ENCODE results near the gene HELZ2.

HELZ2 gene

GRCh38 chr20:63537525-63538203 is 36.4 kb downstream of the HELZ2 start (continued):
- no peak for TF ChIP-seq AEBP2 (tag by site-specific recombination; IDR thresholded peaks at IDR 0.05; ENCODE audit: borderline replicate concordance)
- no peak for TF ChIP-seq ZNF658 (tag by site-specific recombination; IDR thresholded peaks at IDR 0.05)
- TF ChIP-seq SP7 (tag by site-specific recombination; IDR thresholded peaks at IDR 0.05): peak; percentile 86
- TF ChIP-seq ZBTB8A (tag by site-specific recombination; IDR thresholded peaks at IDR 0.05): peak; percentile 93
- TF ChIP-seq ZNF37A (tag by site-specific recombination; IDR thresholded peaks at IDR 0.05): no peak
- no peak for TF ChIP-seq ZNF114 (tag by site-specific recombination; IDR thresholded peaks at IDR 0.05)
- no peak for TF ChIP-seq ZBTB1 (tag by site-specific recombination; IDR thresholded peaks at IDR 0.05)
- TF ChIP-seq ZBTB6 (tag by site-specific recombination; IDR thresholded peaks at IDR 0.05): no peak
- TF ChIP-seq ZBTB7A (tag by site-specific recombination; IDR thresholded peaks at IDR 0.05; ENCODE audit: low read depth): peak; percentile 94
- no peak for TF ChIP-seq ZNF274 (IDR thresholded peaks at IDR 0.05; ENCODE audit: low read length)
- no peak for TF ChIP-seq ZNF274 (tag by site-specific recombination; IDR thresholded peaks at IDR 0.05; ENCODE audit: borderline replicate concordance)
- peak; percentile 95 for TF ChIP-seq PATZ1 (tag by site-specific recombination; IDR thresholded peaks at IDR 0.05)
- TF ChIP-seq KLF10 (tag by site-specific recombination; IDR thresholded peaks at IDR 0.05): peak; percentile 62; the same call in 1 of the 2 replicates
- TF ChIP-seq ZNF704 (tag by site-specific recombination; IDR thresholded peaks at IDR 0.05): no peak
- TF ChIP-seq ZNF302 (tag by site-specific recombination; IDR thresholded peaks at IDR 0.05; ENCODE audit: low read depth): no peak
- no peak for TF ChIP-seq REPIN1 (tag by site-specific recombination; IDR thresholded peaks at IDR 0.05; ENCODE audit: low read depth)
- no peak for TF ChIP-seq ZNF214 (tag by site-specific recombination; IDR thresholded peaks at IDR 0.05; ENCODE audit: borderline replicate concordance)
- no peak for TF ChIP-seq ZNF19 (tag by site-specific recombination; IDR thresholded peaks at IDR 0.05; ENCODE audit: low read depth)
- peak; percentile 95 for TF ChIP-seq KLF17 (tag by site-specific recombination; IDR thresholded peaks at IDR 0.05)
- TF ChIP-seq ZNF692 (tag by site-specific recombination; IDR thresholded peaks at IDR 0.05): peak; percentile 81
- no peak for TF ChIP-seq ZNF433 (tag by site-specific recombination; IDR thresholded peaks at IDR 0.05; ENCODE audit: low read depth)
- no peak for TF ChIP-seq PBX3 (CRISPR knock-in tag; IDR thresholded peaks at IDR 0.05)
- peak; percentile 84 for TF ChIP-seq ZBTB48 (tag by site-specific recombination; IDR thresholded peaks at IDR 0.05)
- no peak for TF ChIP-seq ZNF768 (tag by site-specific recombination; IDR thresholded peaks at IDR 0.05)
- TF ChIP-seq ZNF157 (tag by site-specific recombination; IDR thresholded peaks at IDR 0.05): no peak
- TF ChIP-seq GLIS1 (tag by site-specific recombination; IDR thresholded peaks at IDR 0.05): peak; percentile 80
- TF ChIP-seq ZNF571 (tag by site-specific recombination; IDR thresholded peaks at IDR 0.05): no peak
- TF ChIP-seq ZBTB20 (tag by site-specific recombination; IDR thresholded peaks at IDR 0.05): peak; percentile 54
- TF ChIP-seq ZNF623 (tag by site-specific recombination; IDR thresholded peaks at IDR 0.05): 0 out of 2 replicates have a peak, but pooled peaks have one; percentile 20
- TF ChIP-seq SCRT2 (tag by site-specific recombination; IDR thresholded peaks at IDR 0.05): peak; percentile 99
- TF ChIP-seq ZNF292 (tag by site-specific recombination; IDR thresholded peaks at IDR 0.05; ENCODE audit: borderline replicate concordance, low read depth): no peak
- TF ChIP-seq ZNF132 (tag by site-specific recombination; IDR thresholded peaks at IDR 0.05; ENCODE audit: borderline replicate concordance): no peak

Measured in HEK293 (cell line).